Stimulated activated CD4-positive, alpha-beta T cell treated with anti-CD3 and anti-CD28 coated beads, Interleukin-15, amount 100 ng/mL, for 24 hours (primary cell): ENCODE results near the gene ZBTB9.
"Not testable (repeated sequence)": the region's sequence is repeated elsewhere in the genome, so short reads cannot be mapped to it uniquely, and the experiment has no call there.

Experiments
- DNase-seq: peaks from one replicate; pipeline ENCODE4 v3.0.0-alpha.2; 2020

ZBTB9 gene

DNA sequence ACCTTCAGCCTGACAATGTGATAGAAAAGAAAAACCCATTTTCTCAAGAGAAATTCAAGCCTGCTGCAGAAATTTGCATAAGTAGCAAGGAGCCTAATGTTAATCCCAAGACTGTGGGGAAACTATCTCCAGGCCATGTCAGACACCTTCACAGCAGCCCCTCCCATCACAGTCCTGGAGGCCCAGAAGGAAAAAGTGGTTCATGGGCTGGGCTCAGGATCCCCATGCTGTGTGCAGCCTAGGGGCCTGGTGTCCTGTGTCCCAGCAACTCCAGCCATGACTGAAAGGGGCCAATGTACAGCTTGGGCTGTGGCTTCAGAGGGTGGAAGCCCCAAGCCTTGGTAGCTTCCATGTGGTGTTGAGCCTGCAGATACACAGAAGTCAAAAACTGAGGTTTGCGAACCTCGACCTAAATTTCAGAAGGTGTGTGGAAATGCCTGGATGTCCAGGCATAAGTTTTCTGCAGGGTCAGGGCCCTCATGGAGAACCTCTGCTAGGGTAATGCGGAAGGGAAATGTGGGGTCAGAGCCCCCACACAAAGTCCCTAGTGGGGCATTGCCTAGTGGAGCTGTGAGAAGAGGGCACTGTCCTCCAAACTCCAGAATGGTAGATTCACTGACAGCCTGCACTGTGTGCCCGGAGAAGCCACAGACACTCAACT is 11.8 kb downstream of the ZBTB9 start:
- no peak for DNase-seq

DNA sequence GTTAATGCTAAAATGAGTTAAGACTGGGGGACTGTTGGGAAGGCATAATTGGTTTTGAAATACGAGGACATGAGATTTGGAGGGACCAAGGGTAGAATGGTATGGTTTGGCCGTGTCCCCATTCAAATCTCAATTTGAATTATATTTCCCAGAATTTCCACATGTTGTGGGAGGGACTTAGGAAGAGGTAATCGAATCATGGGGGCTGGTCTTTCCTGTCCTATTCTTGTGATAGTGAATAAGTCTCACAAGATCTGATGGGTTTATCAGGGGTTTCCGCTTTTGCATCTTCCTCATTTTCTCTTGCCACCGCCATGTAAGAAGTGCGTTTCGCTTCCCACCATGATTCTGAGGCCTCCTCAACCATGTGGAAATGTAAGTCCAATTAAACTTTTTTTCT is 12.7 kb downstream of the ZBTB9 start:
- DNase-seq = no peak

DNA sequence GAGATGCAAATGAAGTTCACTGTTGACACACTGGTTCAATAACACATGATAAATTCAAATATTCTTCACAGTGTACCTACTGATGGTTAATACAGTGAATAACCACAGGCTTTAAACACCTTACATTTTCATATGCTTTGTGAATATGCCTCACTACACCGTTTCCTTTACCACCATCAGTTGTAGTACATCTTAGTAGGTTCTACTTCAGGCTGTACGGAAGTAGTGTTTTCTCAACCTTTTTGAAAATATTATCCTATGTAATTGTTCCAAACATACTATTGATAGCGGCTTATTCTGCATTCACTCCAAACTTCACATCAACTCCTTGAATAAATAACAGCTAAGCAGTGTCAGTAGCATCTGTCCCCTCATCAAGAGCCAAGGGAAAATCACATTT is 15.3 kb downstream of the ZBTB9 start:
- DNase-seq = no peak

DNA sequence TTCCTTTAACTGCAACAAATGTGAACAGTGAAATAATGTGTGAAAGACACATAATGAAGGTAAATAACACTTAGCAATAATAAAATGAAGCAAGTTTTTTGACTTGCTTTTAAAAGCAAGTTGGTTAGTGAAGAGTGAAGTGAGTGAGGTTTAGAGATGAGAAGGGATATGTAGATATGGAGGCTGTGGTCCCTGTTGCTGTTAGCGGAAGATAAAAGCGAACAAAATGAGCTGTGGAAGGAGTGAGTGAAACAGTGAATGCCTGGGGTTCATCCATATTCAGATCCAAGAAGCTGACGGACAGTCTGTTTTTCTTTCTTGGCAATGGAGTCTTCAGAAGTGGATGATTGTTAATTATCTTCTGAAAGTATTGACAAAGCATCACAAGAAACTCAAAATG is 23.5 kb downstream of the ZBTB9 start:
- no peak for DNase-seq

DNA sequence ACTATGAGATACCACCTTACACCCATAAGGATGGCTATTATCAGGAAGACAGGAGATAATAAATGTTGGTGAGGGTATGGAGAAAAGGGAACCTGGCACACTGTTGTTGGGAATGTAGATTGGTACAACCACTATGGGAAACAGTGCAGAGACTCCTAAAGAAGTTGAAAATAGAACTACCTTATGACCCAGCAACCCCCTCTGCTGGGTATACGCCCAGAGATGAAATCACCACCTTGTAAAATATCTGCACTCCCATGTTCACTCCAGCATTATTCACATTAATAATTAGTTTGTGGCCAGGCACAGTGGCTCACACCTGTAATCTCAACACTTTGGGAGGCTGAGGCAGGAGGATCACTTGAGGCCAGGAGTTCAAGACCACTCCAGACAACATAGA is 26.8 kb downstream of the ZBTB9 start:
- DNase-seq = no peak

DNA sequence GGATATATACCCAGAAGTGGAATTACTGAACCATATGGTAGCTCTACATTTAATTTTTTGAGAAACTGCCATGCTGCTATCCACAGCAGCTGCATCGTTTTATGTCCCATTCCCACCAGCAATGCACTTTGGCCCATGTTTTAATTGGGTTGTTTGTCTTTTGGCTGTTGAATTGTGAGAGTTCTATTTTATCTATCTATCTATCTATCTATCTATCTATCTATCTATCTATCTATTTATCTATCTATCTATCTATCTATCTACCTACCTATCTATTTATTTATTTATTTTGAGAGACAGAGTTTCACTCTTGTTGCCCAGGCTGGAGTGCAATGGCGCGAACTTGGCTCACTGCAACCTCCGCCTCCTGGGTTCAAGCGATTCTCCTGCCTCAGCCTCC is 28.2 kb downstream of the ZBTB9 start:
- DNase-seq = not testable (repeated sequence)

DNA sequence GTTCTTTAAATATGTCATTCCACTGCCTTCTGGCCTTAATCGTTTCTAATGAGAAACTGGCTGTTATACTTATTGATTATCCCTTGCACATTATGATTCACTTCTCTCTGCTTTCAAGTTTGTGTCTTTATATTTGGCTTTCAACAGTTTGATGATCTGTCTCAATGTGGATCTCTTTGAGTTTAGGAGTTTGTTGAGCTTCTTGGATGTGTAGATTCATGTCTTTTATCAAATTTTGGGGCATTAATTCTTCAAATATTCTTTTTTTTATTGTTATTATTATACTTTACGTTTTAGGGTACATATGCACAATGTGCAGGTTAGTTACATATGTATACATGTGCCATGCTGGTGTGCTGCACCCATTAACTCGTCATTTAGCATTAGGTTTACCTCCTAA is 29.3 kb downstream of the ZBTB9 start:
- DNase-seq = no peak

DNA sequence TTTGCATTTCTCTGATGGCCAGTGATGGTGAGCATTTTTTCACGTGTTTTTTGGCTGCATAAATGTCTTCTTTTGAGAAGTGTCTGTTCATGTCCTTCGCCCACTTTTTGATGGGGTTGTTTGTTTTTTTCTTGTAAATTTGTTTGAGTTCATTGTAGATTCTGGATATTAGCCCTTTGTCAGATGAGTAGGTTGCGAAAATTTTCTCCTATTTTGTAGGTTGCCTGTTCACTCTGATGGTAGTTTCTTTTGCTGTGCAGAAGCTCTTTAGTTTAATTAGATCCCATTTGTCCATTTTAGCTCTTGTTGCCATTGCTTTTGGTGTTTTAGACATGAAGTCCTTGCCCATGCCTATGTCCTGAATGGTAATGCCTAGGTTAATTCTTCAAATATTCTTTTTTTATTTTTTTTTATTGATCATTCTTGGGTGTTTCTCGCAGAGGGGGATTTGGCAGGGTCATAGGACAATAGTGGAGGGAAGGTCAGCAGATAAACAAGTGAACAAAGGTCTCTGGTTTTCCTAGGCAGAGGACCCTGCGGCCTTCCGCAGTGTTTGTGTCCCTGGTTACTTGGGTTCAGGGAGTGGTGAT is 30.4 kb downstream of the ZBTB9 start:
- DNase-seq = not testable (repeated sequence)

DNA sequence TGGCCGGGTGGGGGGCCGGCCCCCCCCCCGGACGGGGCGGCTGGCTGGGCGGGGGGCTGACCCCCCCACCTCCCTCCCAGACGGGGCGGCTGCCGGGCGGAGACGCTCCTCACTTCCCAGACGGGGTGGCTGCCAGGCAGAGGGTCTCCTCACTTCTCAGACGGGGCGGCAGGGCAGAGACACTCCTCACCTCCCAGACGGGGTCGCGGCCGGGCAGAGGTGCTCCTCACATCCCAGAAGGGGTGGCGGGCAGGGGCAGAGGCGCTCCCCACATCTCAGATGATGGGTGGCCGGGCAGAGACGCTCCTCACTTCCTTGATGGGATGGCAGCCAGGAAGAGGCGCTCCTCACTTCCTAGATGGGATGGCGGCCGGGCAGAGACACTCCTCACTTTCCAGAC is 31.3 kb downstream of the ZBTB9 start:
- not testable (repeated sequence) for DNase-seq

DNA sequence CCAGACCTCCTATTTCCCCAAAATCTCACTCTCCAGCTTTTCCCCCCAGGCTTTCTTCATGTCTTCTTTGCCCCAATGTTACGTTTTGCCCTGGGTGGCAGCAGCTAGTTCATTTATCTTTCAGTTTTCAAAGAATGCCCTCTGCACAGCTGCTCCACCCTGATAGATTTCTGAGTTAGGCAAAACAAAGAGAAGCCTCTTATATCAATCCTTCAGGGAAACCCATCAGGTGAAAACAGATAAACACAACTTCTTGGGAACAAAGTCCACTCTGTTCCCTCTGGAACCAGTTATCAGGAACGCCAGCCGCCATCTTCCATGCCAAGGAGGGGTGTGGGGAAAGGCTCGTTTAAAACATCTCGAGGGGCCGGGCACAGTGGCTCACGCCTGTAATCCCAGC is 34.0 kb downstream of the ZBTB9 start:
- DNase-seq = no peak

DNA sequence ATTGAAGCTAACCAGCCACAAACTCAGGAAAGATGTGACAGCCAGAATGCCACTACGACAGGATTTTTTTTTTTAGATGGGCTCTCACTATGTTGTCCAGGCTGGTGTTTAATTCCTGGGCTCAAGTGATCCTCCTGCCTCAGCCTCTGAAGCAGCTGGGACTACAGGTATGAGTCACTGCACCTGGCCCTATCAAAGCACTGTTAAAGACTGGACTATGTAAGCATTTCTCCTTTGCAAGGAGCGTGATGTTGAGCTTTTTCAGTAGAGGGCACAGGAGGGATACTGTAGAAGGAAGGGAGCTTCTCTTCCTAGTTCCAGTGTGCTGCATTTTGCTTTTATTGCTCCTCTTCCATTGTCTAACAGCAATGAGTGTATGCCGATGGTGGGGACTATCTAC is 35.8 kb downstream of the ZBTB9 start:
- DNase-seq = no peak

DNA sequence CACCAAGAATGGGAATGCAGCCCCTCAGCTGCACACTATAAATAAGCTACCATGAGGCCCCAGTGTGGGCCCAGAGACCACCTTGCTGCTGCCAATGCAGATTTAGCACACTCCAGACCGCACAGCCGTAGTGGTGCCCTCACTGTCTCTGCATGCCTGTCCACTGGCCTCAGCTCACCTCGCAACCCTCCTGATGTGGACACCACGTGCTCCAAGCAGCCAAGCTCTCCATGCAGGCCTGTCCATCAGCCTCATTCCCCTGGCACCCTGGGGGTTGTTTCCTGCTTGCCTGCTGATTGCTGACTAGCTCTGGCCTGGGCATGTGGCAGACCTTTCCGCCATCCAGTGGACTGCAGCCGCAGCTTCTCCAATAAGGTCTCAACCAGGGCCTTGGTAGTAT is 36.2 kb downstream of the ZBTB9 start:
- DNase-seq = no peak

DNA sequence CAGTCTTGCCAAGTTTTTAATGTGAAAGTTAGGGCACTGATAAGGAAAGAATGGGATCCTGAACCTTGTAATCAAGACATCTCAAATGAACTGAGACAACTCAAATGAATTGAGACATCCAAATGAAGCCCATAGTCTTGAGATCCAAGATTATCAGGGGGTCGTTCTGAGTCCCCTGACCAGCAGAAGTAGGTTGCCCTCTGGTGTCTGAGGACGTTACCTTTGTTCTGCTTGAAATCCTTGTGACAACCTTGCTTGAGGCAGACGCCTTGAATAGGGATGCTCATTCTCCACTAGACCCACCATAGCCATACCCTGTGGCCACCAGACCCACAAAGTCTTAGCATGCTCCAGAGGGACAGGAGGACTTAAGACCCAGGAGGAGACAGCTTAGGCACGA is 37.7 kb downstream of the ZBTB9 start:
- DNase-seq = no peak

DNA sequence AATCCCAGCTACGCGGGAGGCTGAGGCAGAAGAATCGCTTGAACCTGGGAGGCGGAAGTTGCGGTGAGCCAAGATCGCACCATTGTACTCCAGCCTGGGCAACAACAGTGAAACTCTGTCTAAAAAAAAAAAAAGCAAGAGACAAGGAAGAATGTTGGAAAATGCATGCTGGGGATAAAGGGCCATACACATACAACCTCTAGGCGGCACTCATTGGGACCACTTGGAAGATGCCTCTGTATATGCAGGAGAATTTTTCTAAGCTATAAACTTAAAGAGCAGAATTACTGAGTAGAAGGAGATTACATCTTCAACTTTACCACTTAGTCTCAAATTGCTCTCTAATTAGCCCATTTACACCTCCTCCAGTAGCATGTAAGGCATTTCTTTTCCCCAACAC is 42.8 kb downstream of the ZBTB9 start:
- no peak for DNase-seq

DNA sequence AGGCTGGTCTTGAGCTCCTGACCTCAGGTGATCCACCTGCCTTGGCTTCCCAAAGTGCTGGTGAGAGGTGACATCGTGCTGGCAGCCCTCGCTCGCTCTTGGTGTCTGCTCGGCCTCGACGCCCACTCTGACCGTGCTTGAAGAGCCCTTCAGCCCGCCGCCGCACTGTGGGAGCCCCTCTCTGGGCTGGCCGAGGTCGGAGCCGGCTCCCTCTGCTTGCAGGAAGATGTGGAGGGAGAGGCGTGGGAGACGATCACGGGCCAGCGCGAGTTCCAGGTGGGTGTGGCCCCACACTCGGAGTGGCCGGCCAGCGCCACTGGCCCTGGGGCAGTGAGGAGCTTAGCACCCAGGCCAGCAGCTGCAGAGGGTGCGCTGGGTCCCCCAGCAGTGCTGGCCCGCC is 48.1 kb downstream of the ZBTB9 start:
- no peak for DNase-seq

DNA sequence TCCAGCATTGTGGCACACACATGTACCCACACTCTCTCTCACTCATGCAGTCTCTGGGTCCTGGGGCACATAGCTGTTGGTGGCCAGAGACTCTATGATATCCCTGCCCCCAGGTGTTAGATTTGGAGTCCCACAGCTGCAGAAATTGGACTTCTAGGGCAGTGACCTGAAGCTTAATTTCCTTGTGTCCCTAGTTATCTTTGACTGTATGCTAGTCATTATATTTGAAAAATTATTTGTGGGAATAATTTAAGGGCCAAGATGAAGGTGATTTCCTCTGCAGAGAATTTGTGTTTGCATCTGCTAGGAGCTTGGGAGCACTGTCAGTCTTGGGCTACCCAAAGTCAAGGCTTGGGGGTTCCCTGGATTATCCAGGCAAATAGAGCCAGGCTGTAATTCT is 50.1 kb downstream of the ZBTB9 start:
- no peak for DNase-seq

DNA sequence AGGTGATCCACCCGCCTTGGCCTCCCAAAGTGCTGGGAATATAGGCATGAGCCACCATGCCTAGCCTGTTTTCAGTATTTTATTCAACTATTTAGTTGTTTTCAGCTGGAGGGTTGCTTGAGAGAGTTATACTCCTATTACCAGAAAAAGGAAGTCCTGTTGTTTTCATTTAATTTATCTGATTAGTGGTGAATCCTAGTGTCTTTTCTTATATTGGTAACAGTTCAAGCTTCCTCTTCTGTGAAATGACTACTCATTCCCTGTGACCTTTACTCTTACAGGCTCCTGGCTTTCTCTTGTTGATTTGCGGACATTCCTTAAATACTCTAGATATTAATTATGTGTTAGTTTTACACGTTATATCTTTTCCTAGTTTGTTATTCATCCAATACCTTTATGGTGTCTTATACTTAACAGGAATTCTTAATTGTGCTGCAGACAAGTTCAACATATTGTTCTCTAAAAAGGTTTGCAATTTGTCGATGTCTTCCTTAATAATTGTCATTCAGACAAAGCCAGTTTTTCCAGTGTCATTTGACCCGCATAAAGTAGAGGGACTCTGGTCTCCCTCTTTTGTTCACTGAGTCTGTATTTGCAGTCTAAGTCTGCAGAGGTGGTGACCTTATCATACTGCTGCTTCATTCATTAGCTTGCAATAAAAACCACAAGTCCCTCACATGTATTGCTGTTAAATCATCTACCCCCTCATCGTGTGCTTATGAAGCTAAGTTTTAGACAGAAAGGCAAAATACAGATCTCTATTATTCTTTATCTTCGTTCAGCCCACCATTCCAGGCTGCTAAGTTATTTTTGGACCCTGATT is 51.4 kb downstream of the ZBTB9 start:
- DNase-seq = no peak
